ENCODE data around the gene TRABD2A.

- TF ChIP-seq, protein P1, sequence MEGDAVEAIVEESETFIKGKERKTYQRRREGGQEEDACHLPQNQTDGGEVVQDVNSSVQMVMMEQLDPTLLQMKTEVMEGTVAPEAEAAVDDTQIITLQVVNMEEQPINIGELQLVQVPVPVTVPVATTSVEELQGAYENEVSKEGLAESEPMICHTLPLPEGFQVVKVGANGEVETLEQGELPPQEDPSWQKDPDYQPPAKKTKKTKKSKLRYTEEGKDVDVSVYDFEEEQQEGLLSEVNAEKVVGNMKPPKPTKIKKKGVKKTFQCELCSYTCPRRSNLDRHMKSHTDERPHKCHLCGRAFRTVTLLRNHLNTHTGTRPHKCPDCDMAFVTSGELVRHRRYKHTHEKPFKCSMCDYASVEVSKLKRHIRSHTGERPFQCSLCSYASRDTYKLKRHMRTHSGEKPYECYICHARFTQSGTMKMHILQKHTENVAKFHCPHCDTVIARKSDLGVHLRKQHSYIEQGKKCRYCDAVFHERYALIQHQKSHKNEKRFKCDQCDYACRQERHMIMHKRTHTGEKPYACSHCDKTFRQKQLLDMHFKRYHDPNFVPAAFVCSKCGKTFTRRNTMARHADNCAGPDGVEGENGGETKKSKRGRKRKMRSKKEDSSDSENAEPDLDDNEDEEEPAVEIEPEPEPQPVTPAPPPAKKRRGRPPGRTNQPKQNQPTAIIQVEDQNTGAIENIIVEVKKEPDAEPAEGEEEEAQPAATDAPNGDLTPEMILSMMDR (conservative IDR thresholded peaks at IDR 0.05; ENCODE audit: low read length) = no peak
- TF ChIP-seq EZH2phosphoT487 (IDR thresholded peaks at IDR 0.05; ENCODE audit: borderline replicate concordance, low read depth, low read length) = no peak
These were observed 57.1 kb downstream of the TRABD2A start for GRCh38 chr2:84823788-84824187.
